ENCODE measurements around the gene APOL1. TPM values are rescaled to one million over a fixed set of nuclear protein-coding genes. Genes with fewer than 3 reads are reported as not detected.

Gene APOL1
- total RNA-seq, 2 experiments from 2014 or later, result 6.4 to 7.3 TPM

DNA sequence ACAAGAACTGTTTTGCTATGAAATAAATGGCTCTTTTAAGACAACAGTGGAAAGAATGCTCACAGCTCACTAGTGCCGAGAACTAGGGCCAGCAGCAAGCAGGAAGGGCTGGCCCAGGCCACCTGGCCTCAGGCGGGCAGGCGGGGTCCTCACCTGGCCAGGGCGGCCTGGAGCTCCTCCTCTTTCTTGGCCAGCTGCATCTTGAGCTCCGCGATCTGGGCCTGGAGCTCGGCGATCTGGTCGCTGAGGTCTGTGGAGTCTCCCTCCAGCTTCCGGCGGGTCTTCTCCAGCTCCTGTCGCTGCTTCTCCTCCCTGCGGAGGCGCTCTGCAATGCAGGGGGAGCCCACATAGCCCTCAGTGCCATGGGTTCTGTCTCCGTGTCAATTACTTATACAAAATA, 43.8 kb downstream of the APOL1 start:
- ATAC-seq (ENCODE audit: poor library complexity), result no peak
- Histone ChIP-seq H3K36me3 (ENCODE audit: insufficient read depth, low read length) (peaks cover 100% of the 10 kb centered on the region), H3K4me3 (ENCODE audit: low read length) (no peak overlapping the region), H3K27me3 (ENCODE audit: control insufficient read depth in 1 of 2, insufficient read depth in 2 of 2, low read length in 2 of 2) (no peaks in the 10 kb centered on the region), H3K27ac (ENCODE audit: low read depth in 1 of 2, low read length in 2 of 2) (no peak overlapping the region), H3K4me1 (ENCODE audit: insufficient read depth, low read length) (peaks cover 53% of the 10 kb centered on the region), H3K9me3 (ENCODE audit: control insufficient read depth in 1 of 2, insufficient read depth in 1 of 2, low read length in 2 of 2) (peaks cover 0 to 19% of the 10 kb centered on the region in 2 experiments)
- H3K27ac Mint-ChIP-seq, result peak overlapping the region; percentile 12
- no peaks in the 10 kb centered on the region for H3K27me3 Mint-ChIP-seq
- DNase-seq, result no peak
- intact Hi-C loops (cut with DNase I, micrococcal nuclease), result no loop called here
- ChIA-PET CTCF (interaction anchor here (1.6 to 7.9 kb wide), 2 partner anchors 10 to 173 kb away, joined by 5 to 60 read pairs; no protein-coding TSS in a partner anchor), POLR2A (no interaction called here)
- H3K4me1 Mint-ChIP-seq (ENCODE audit: low read depth), result peaks cover 27% of the 10 kb centered on the region
- H3K9me3 Mint-ChIP-seq, result no peaks in the 10 kb centered on the region
- no peak for TF ChIP-seq CTCF (IDR thresholded peaks at IDR 0.05)
- no peak overlapping the region for H3K4me3 Mint-ChIP-seq
- peaks cover 100% of the 10 kb centered on the region for H3K36me3 Mint-ChIP-seq (ENCODE audit: low read depth)

GRCh38 chr22:36297568-36297967, 44.6 kb downstream of the APOL1 start:
- H3K27ac Mint-ChIP-seq, result peak overlapping the region; percentile 12
- DNase-seq (no peak), ATAC-seq (ENCODE audit: poor library complexity) (no peak)
- no peak overlapping the region for H3K4me3 ChIP-seq (ENCODE audit: low read length)
- H3K27me3 Mint-ChIP-seq, result no peaks in the 10 kb centered on the region
- peaks cover 44% of the 10 kb centered on the region for H3K4me1 ChIP-seq (ENCODE audit: insufficient read depth, low read length)
- H3K4me1 Mint-ChIP-seq (ENCODE audit: low read depth), result peaks cover 22% of the 10 kb centered on the region
- POLR2A ChIA-PET, result interaction anchor here (1.2 to 2.1 kb wide), 2 partner anchors 12 to 79 kb away, joined by 4 to 6 read pairs; no protein-coding TSS in a partner anchor
- H3K9me3 Mint-ChIP-seq, result no peaks in the 10 kb centered on the region
- H3K4me3 Mint-ChIP-seq, result no peak overlapping the region
- H3K36me3 Mint-ChIP-seq (ENCODE audit: low read depth), result peaks cover 100% of the 10 kb centered on the region
- H3K9me3 ChIP-seq (ENCODE audit: control insufficient read depth in 1 of 2, insufficient read depth in 1 of 2, low read length in 2 of 2), result peaks cover 0 to 10% of the 10 kb centered on the region in 2 experiments
- no peak overlapping the region for H3K27ac ChIP-seq (ENCODE audit: low read depth in 1 of 2, low read length in 2 of 2)
- no peak for TF ChIP-seq CTCF (IDR thresholded peaks at IDR 0.05)
- CTCF ChIA-PET, result interaction anchor here (1.6 to 7.9 kb wide), 2 partner anchors 11 to 172 kb away, joined by 5 to 60 read pairs; no protein-coding TSS in a partner anchor
- intact Hi-C loops (cut with DNase I, micrococcal nuclease), result no loop called here
- no peaks in the 10 kb centered on the region for H3K27me3 ChIP-seq (ENCODE audit: control insufficient read depth in 1 of 2, insufficient read depth in 2 of 2, low read length in 2 of 2)
- H3K36me3 ChIP-seq (ENCODE audit: insufficient read depth, low read length), result peaks cover 100% of the 10 kb centered on the region

GRCh38 chr22:36298118-36298517, 45.2 kb downstream of the APOL1 start:
- H3K4me3 Mint-ChIP-seq, result no peak overlapping the region

More at GRCh38 chr22:36298118-36298517, 45.2 kb downstream of the APOL1 start:
- Histone ChIP-seq H3K9me3 (ENCODE audit: control insufficient read depth in 1 of 2, insufficient read depth in 1 of 2, low read length in 2 of 2) (peaks cover 0 to 5% of the 10 kb centered on the region in 2 experiments), H3K36me3 (ENCODE audit: insufficient read depth, low read length) (peaks cover 100% of the 10 kb centered on the region), H3K4me1 (ENCODE audit: insufficient read depth, low read length) (peaks cover 39% of the 10 kb centered on the region), H3K27ac (ENCODE audit: low read depth in 1 of 2, low read length in 2 of 2) (no peak overlapping the region), H3K27me3 (ENCODE audit: control insufficient read depth in 1 of 2, insufficient read depth in 2 of 2, low read length in 2 of 2) (no peaks in the 10 kb centered on the region), H3K4me3 (ENCODE audit: low read length) (no peak overlapping the region)
- Mint-ChIP-seq H3K27me3 (no peaks in the 10 kb centered on the region), H3K4me1 (ENCODE audit: low read depth) (peaks cover 18% of the 10 kb centered on the region), H3K36me3 (ENCODE audit: low read depth) (peaks cover 100% of the 10 kb centered on the region), H3K27ac (peak overlapping the region; percentile 12), H3K9me3 (no peaks in the 10 kb centered on the region)
- CTCF ChIA-PET, result interaction anchor here (1.5 to 7.9 kb wide), 3 partner anchors 12 to 172 kb away, joined by 4 to 60 read pairs (median 5); no protein-coding TSS in a partner anchor
- no peak for ATAC-seq (ENCODE audit: poor library complexity)
- intact Hi-C loops (cut with DNase I, micrococcal nuclease), result no loop called here
- DNase-seq, result no peak
- POLR2A ChIA-PET, result interaction anchor here (0.5 to 2.2 kb wide), 5 partner anchors 12 to 81 kb away, joined by 3 to 8 read pairs (median 4); no protein-coding TSS in a partner anchor
- TF ChIP-seq CTCF (IDR thresholded peaks at IDR 0.05), result no peak
